GM12891 (cell line): Measurements from ENCODE around the gene KCNMA1.

Experiments used
- PAX5 ChIP-seq: IDR thresholded peaks from 2 replicates; pipeline ENCODE4 v1.6.1; 2011; ENCODE audit warnings: low read length, moderate library complexity, mild to moderate bottlenecking; ENCODE audit not compliant: insufficient read depth, severe bottlenecking
- POLR2A ChIP-seq: IDR thresholded peaks from 2 replicates; pipeline ENCODE4 v1.6.1; 2011; ENCODE audit warnings: low read depth, low read length, control low read depth
- POLR2AphosphoS5 ChIP-seq: IDR thresholded peaks from 2 replicates; pipeline ENCODE4 v1.6.1; 2011; ENCODE audit warnings: low read depth, low read length, control low read depth
- TAF1 ChIP-seq: IDR thresholded peaks from 2 replicates; pipeline ENCODE4 v1.6.1; 2011; ENCODE audit warnings: low read depth, low read length, control low read depth

DNA sequence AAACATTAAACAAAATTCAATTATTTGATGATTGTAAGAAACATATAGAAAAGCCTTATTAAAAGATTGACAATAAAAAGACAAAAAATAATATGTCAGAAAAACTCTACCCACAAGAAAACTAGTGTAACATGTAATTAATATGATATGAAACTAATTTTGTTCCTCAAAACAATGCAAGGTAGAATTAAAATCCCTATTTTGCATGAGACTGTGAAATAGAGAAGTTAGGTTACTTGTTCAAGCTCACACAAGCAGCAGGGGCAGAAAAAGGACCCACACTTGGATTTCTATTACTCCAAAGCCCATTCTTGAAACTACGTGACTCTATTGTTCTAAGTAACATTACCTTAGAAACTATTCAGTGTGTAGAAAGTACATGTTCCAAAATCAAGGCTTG, 96.4 kb downstream of the KCNMA1 start:
- TF ChIP-seq POLR2A (no peak), PAX5 (no peak), POLR2AphosphoS5 (no peak), TAF1 (no peak)
